RPMI8226 (cell line): ENCODE results near the gene KCNAB2.

Experiments used
- DNase-seq: peaks from one replicate; pipeline ENCODE4 v3.0.0-alpha.2; 2015

Gene KCNAB2

GRCh38 chr1:6134741-6135510, 89.2 kb downstream of the KCNAB2 start:
- no peak for DNase-seq

GRCh38 chr1:6136516-6137220, 91.0 kb downstream of the KCNAB2 start:
- DNase-seq, result no peak

- DNase-seq, result no peak
These were observed 92.1 kb downstream of the KCNAB2 start for GRCh38 chr1:6137758-6138157.

GRCh38 chr1:6140413-6140812, 94.7 kb downstream of the KCNAB2 start:
- DNase-seq, result no peak

- DNase-seq, result peak; percentile 84
These were observed 95.9 kb downstream of the KCNAB2 start for GRCh38 chr1:6141592-6141991.

GRCh38 chr1:6142036-6142621, 96.4 kb downstream of the KCNAB2 start:
- no peak for DNase-seq

GRCh38 chr1:6142734-6143133, 97.0 kb downstream of the KCNAB2 start:
- no peak for DNase-seq

GRCh38 chr1:6143395-6143794, 97.7 kb downstream of the KCNAB2 start:
- no peak for DNase-seq

GRCh38 chr1:6144175-6144574, 98.5 kb downstream of the KCNAB2 start:
- no peak for DNase-seq

- no peak for DNase-seq
These were observed 99.1 kb downstream of the KCNAB2 start for GRCh38 chr1:6144647-6145395.

GRCh38 chr1:6145396-6145750, 99.7 kb downstream of the KCNAB2 start:
- no peak for DNase-seq

- peak; percentile 32 for DNase-seq
These were observed 100.2 kb downstream of the KCNAB2 start for GRCh38 chr1:6145864-6146410.

GRCh38 chr1:6148497-6149241, 103.0 kb downstream of the KCNAB2 start:
- DNase-seq, result peak; percentile 65

- no peak for DNase-seq
These were observed 103.9 kb downstream of the KCNAB2 start for GRCh38 chr1:6149597-6149996.

GRCh38 chr1:6150006-6150938, 104.6 kb downstream of the KCNAB2 start:
- no peak for DNase-seq
